NT2/D1 (cell line): Measurements from ENCODE around the gene NEU4.
"Not testable (repeated sequence)": the region's sequence is repeated elsewhere in the genome, so short reads cannot be mapped to it uniquely, and the experiment has no call there.

ENCODE experiments used
- DNase-seq: peaks from one replicate; pipeline ENCODE4 v3.0.0-alpha.2; 2011; ENCODE audit warnings: low read depth, low spot score
- H3K27me3 ChIP-seq: 2 replicates; pipeline ENCODE4 v1.6.0; 2011; ENCODE audit warnings: mild to moderate bottlenecking; ENCODE audit not compliant: insufficient read length, insufficient read depth
- H3K36me3 ChIP-seq: 2 replicates; pipeline ENCODE4 v1.6.1; 2011; ENCODE audit warnings: mild to moderate bottlenecking, low read length, mixed read lengths; ENCODE audit not compliant: insufficient read depth, insufficient read length
- H3K4me1 ChIP-seq: 2 replicates; pipeline ENCODE4 v1.5.1; 2011; ENCODE audit not compliant: insufficient read depth, insufficient read length
- H3K4me3 ChIP-seq: 2 replicates; pipeline ENCODE4 v1.5.1; 2011; ENCODE audit warnings: low read depth; ENCODE audit not compliant: insufficient read length
- H3K9ac ChIP-seq: 2 replicates; pipeline ENCODE4 v1.6.0; 2011; ENCODE audit warnings: low read depth; ENCODE audit not compliant: insufficient read length
- H3K9me3 ChIP-seq: 2 replicates; pipeline ENCODE4 v1.5.1; 2011; ENCODE audit warnings: mild to moderate bottlenecking, low read length; ENCODE audit not compliant: insufficient read depth
- SUZ12 ChIP-seq: IDR thresholded peaks from 2 replicates; pipeline ENCODE4 v1.6.1; 2011; ENCODE audit not compliant: insufficient read length, insufficient read depth; ENCODE audit errors: extremely low read depth
- YY1 ChIP-seq: IDR thresholded peaks from 2 replicates; pipeline ENCODE4 v1.6.1; 2011; ENCODE audit not compliant: insufficient read length, insufficient read depth
- ZNF274 ChIP-seq: IDR thresholded peaks from 2 replicates; pipeline ENCODE4 v1.6.1; 2011; ENCODE audit warnings: mild to moderate bottlenecking, low read depth, low read length

Gene NEU4

DNA sequence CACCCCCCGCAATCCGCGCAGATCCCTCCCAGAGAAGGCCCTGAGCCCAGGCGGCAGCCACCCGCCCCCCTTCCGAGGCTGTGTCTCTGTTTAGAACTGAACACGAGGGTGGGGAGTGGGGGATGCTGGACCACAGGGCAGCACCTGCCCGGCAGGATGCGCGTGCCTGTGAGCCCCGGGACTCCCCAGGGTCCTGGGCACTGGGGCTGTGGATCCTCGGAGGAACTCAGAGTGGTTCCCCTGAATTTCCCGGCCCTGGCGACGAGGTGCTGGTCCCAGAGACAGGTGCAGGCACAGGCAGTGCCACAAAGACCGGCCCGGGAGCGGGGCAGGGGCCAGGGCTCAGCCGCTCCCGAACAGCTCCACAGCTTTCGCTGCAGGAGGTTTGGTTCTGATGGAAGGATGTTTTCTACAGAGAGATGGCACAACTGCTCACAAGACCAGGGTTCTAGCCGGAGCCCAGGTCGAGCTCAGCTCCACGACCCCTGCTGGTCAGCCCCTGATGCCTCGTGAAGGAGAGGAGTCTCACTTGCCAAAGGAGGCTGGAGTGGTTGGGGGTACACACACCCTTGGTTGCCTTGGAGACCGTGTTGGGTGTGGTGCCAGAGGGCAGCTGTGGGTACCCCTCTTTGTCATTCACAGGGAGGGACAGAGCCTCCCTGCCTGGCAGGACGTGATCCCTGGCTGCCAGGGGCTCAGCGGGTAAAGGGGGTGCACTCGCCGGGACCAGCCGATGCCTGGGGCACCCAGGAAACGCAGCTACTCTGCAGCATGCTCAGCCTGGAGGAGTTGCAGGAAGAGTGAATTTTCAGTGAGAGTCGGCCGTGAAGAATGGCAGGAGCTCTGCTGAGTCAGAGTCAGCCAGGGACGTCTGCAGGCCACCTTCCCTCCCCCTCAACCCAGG is 4.4 kb upstream of the NEU4 start:
- no peak for DNase-seq
- H3K27me3 ChIP-seq, result no peaks in the 10 kb centered on the region
- peak overlapping the region; percentile 90 for H3K9ac ChIP-seq
- H3K36me3 ChIP-seq, result no peaks in the 10 kb centered on the region
- no peak for TF ChIP-seq SUZ12
- no peak for TF ChIP-seq YY1
- TF ChIP-seq ZNF274, result no peak
- peaks cover 37% of the 10 kb centered on the region for H3K4me1 ChIP-seq
- H3K4me3 ChIP-seq, result peak overlapping the region; percentile 9
- no peaks in the 10 kb centered on the region for H3K9me3 ChIP-seq

DNA sequence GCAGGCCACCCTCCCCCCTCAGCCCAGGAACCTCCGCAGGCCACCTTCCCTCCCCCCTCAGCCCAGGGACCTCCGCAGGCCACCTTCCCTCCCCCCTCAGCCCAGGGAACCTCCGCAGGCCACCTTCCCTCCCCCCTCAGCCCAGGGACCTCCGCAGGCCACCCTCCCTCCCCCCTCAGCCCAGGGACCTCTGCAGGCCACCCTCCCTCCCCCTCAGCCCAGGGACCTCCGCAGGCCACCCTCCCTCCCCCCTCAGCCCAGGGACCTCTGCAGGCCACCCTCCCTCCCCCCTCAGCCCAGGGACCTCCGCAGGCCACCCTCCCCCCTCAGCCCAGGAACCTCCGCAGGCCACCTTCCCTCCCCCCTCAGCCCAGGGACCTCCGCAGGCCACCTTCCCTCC is 2.8 kb upstream of the NEU4 start:
- not testable (repeated sequence) for H3K9me3 ChIP-seq, H3K4me3 ChIP-seq, H3K27me3 ChIP-seq, H3K9ac ChIP-seq, DNase-seq, H3K36me3 ChIP-seq
- peaks cover 36% of the 10 kb centered on the region for H3K4me1 ChIP-seq

- Histone ChIP-seq H3K36me3 (no peaks in the 10 kb centered on the region), H3K9ac (no peak overlapping the region), H3K27me3 (no peaks in the 10 kb centered on the region), H3K4me1 (peaks cover 24% of the 10 kb centered on the region), H3K4me3 (no peak overlapping the region), H3K9me3 (no peaks in the 10 kb centered on the region)
- TF ChIP-seq YY1 (no peak), ZNF274 (no peak), SUZ12 (no peak)
- DNase-seq, result no peak
Observed at GRCh38 chr2:241808051-241808720, 807 bp upstream of the NEU4 start.

DNA sequence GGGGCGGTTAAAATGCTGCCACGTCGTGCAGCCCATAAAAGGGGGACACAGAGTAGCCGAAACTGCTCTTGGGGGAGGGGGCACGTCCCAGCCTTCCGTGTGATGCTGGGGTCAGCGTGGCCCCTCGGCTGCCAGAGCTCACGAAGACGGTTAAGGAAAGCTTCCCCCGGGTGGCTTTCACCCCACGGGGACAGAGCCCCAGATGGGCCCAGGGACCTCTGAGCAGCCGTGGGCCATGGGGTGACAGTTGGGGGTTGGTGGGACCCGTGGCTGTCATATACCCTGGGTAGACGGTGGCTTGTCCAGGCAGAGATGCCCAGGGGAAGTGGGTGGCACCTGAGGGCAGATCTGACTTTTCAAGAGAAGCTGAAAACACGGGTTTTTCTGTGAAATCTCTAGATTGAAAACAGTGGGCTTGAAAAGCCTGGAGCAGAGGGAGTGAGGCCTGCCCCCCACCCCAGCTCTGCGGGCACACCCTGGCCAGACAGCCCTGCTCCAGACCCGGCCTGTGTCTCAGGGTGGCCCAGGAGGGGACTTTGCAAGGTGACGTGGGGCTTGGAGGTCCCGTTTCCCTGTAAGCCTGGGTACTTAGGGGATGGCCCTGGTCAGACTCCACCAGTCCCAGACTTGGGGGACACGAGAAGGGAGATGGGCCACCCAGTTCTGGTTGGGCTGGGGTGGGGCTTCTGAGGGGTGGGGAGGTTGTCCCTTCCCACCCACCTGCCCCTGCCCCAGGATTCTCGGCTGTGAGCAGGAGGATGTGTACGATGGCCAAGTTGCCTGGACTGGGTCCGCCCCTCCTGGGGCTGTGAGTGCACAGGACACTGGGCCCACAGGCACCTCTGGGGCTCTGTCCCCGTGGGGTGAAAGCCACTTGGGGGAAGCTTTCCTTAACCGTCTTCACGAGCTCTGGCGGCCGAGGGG is 652 bp downstream of the NEU4 start:
- Histone ChIP-seq H3K9me3 (no peaks in the 10 kb centered on the region), H3K27me3 (no peaks in the 10 kb centered on the region), H3K4me3 (no peak overlapping the region), H3K4me1 (peaks cover 12% of the 10 kb centered on the region), H3K36me3 (no peaks in the 10 kb centered on the region), H3K9ac (peak overlapping the region; percentile 59)
- no peak for TF ChIP-seq SUZ12
- TF ChIP-seq YY1, result no peak
- TF ChIP-seq ZNF274, result no peak
- DNase-seq, result no peak

- DNase-seq, result no peak
- H3K27me3 ChIP-seq, result no peaks in the 10 kb centered on the region
- H3K9ac ChIP-seq, result no peak overlapping the region
- TF ChIP-seq YY1 (no peak), ZNF274 (no peak)
- H3K9me3 ChIP-seq, result no peaks in the 10 kb centered on the region
- no peaks in the 10 kb centered on the region for H3K36me3 ChIP-seq
- H3K4me1 ChIP-seq, result peaks cover 8% of the 10 kb centered on the region
- no peak overlapping the region for H3K4me3 ChIP-seq
Observed at GRCh38 chr2:241810307-241811200, 1.6 kb downstream of the NEU4 start.

GRCh38 chr2:241811201-241811951 is 2.4 kb downstream of the NEU4 start:
- no peaks in the 10 kb centered on the region for H3K36me3 ChIP-seq
- no peak overlapping the region for H3K4me3 ChIP-seq
- TF ChIP-seq ZNF274 (no peak), SUZ12 (no peak), YY1 (no peak)
- H3K9me3 ChIP-seq, result no peaks in the 10 kb centered on the region
- H3K9ac ChIP-seq, result no peak overlapping the region
- no peaks in the 10 kb centered on the region for H3K27me3 ChIP-seq
- no peak for DNase-seq
- peaks cover 12% of the 10 kb centered on the region for H3K4me1 ChIP-seq
